Measurements from ENCODE around the gene AGBL3.
"Not testable (repeated sequence)": the region's sequence is repeated elsewhere in the genome, so short reads cannot be mapped to it uniquely, and the experiment has no call there.

Gene AGBL3

DNA sequence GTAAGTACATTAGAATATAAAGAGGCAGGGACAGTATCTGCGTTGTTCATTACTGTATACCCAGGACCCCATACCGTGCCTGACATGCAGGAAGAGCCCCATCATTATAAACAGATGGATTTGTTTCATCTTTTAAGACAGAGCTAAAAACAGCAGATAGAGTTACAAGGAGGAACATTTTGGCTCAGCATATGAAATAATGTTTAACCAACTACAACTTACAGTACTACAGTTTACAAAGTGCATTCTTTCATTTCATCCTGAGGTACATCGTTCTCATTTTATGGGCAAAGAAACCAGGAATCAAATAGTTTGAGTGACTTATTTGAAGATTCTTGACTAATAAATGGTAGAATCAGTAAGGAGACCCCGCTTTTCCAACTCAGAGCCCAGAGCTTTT, 38.1 kb upstream of the AGBL3 start:
- Mint-ChIP-seq H3K27me3 (peaks cover 6% of the 10 kb centered on the region), H3K4me1 (peaks cover 3% of the 10 kb centered on the region), H3K27ac (no peak overlapping the region), H3K36me3 (peaks cover 2% of the 10 kb centered on the region), H3K4me3 (no peak overlapping the region), H3K9me3 (no peaks in the 10 kb centered on the region)
- ATAC-seq (ENCODE audit: low read depth), result no peak
- DNase-seq (ENCODE audit: low spot score in 2 of 2), result no peak

GRCh38 chr7:134948736-134949135, 37.6 kb upstream of the AGBL3 start:
- no peak for DNase-seq (ENCODE audit: low spot score in 2 of 2)
- no peak for ATAC-seq (ENCODE audit: low read depth)
- Mint-ChIP-seq H3K36me3 (peaks cover 2% of the 10 kb centered on the region), H3K27me3 (peaks cover 6% of the 10 kb centered on the region), H3K27ac (no peak overlapping the region), H3K4me3 (no peak overlapping the region), H3K9me3 (no peaks in the 10 kb centered on the region), H3K4me1 (peaks cover 2% of the 10 kb centered on the region)

DNA sequence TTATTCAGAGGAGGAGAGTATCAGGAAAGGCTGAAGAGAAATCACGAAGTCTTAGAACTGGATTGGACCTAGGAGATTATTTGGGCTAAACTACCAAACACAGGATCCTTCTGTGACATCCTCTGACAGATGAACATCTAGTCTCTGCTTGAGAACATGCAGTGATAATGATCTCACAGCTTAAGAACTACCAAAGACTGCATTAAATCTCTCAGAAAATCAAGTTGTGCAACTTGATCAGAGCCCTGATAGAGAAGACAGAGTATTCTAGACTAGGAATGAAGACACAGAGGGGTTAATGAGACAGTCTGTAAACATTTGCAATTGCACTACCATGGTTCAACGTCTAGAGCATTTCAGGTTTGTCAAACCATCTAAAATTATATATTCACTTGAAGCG, 37.1 kb upstream of the AGBL3 start:
- Mint-ChIP-seq H3K27ac (no peak overlapping the region), H3K9me3 (no peaks in the 10 kb centered on the region), H3K4me3 (no peak overlapping the region), H3K4me1 (no peaks in the 10 kb centered on the region), H3K36me3 (peaks cover 2% of the 10 kb centered on the region), H3K27me3 (peaks cover 6% of the 10 kb centered on the region)
- ATAC-seq (ENCODE audit: low read depth), result no peak
- DNase-seq (ENCODE audit: low spot score in 2 of 2), result no peak

GRCh38 chr7:134954197-134955082, 31.9 kb upstream of the AGBL3 start:
- H3K27me3 Mint-ChIP-seq, result no peaks in the 10 kb centered on the region
- no peak overlapping the region for H3K27ac Mint-ChIP-seq
- ATAC-seq (ENCODE audit: low read depth) (no peak), DNase-seq (ENCODE audit: low spot score in 2 of 2) (peak in 1 of 2 donors; percentile 23)
- no peaks in the 10 kb centered on the region for H3K9me3 Mint-ChIP-seq
- H3K4me3 Mint-ChIP-seq, result no peak overlapping the region
- H3K36me3 Mint-ChIP-seq, result peaks cover 2% of the 10 kb centered on the region
- H3K4me1 Mint-ChIP-seq, result no peaks in the 10 kb centered on the region

GRCh38 chr7:134957005-134957404, 29.3 kb upstream of the AGBL3 start:
- Mint-ChIP-seq H3K27me3 (no peaks in the 10 kb centered on the region), H3K27ac (no peak overlapping the region), H3K4me1 (no peaks in the 10 kb centered on the region), H3K9me3 (no peaks in the 10 kb centered on the region), H3K4me3 (no peak overlapping the region), H3K36me3 (no peaks in the 10 kb centered on the region)
- ATAC-seq (ENCODE audit: low read depth), result no peak
- no peak for DNase-seq (ENCODE audit: low spot score in 2 of 2)

DNA sequence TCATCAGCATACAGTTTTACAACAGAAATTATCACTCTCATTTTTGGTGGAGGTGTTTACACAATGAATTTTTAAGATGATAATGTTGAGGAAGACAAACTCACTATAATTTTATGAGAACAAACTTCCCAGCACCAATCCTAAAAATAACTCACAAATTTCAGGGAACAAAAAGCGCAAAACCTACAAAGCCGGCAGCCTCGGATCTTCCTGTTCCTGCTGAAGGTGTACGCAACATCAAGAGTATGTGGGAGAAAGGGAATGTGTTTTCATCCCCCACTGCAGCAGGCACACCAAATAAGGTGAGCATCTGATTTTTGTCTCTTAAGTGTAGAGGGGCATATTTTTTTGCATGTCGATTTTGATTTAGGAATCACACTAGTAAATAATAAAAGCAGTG, 26.5 kb upstream of the AGBL3 start:
- DNase-seq (ENCODE audit: low spot score in 2 of 2) (no peak), ATAC-seq (ENCODE audit: low read depth) (no peak)
- Mint-ChIP-seq H3K36me3 (no peaks in the 10 kb centered on the region), H3K9me3 (no peaks in the 10 kb centered on the region), H3K27ac (no peak overlapping the region), H3K4me1 (no peaks in the 10 kb centered on the region), H3K27me3 (no peaks in the 10 kb centered on the region), H3K4me3 (no peak overlapping the region)

DNA sequence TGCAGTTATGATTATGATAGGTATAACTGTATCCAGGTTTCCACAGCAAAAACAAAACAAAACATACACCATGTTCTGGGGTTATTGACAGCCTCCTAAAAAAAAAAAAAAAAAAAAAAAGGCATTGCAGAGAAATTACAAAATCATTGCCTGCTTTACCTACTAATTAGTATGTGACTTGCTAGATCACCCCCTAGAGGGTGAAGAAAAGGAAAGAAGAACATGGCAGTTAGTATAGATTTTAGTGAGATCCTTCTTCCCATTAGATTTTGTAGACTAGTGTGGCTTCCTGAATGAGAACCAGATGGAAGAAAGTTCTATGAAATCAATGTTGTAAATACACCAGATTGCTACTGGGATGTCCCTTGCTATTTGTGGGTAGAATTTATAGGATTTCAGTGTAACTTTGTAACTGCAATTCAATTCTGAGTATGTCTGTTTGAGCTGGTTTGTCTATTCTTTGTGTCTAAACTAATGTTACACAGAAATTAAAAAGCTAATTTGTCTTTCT, 24.0 kb upstream of the AGBL3 start:
- ATAC-seq (ENCODE audit: low read depth) (no peak), DNase-seq (ENCODE audit: low spot score in 2 of 2) (no peak)
- Mint-ChIP-seq H3K4me3 (no peak overlapping the region), H3K27me3 (no peaks in the 10 kb centered on the region), H3K4me1 (no peaks in the 10 kb centered on the region), H3K9me3 (no peaks in the 10 kb centered on the region), H3K36me3 (no peaks in the 10 kb centered on the region), H3K27ac (no peak overlapping the region)

- DNase-seq (ENCODE audit: low spot score in 2 of 2), result no peak
- Mint-ChIP-seq H3K9me3 (no peaks in the 10 kb centered on the region), H3K4me1 (no peaks in the 10 kb centered on the region), H3K4me3 (no peak overlapping the region), H3K27ac (no peak overlapping the region), H3K27me3 (no peaks in the 10 kb centered on the region), H3K36me3 (no peaks in the 10 kb centered on the region)
- no peak for ATAC-seq (ENCODE audit: low read depth)
Observed at GRCh38 chr7:134963036-134963435, 23.3 kb upstream of the AGBL3 start.

GRCh38 chr7:134966691-134967090, 19.6 kb upstream of the AGBL3 start:
- Mint-ChIP-seq H3K9me3 (no peaks in the 10 kb centered on the region), H3K27ac (no peak overlapping the region), H3K27me3 (no peaks in the 10 kb centered on the region), H3K36me3 (no peaks in the 10 kb centered on the region), H3K4me1 (no peaks in the 10 kb centered on the region), H3K4me3 (no peak overlapping the region)
- DNase-seq (ENCODE audit: low spot score in 2 of 2), result no peak
- ATAC-seq (ENCODE audit: low read depth), result no peak

DNA sequence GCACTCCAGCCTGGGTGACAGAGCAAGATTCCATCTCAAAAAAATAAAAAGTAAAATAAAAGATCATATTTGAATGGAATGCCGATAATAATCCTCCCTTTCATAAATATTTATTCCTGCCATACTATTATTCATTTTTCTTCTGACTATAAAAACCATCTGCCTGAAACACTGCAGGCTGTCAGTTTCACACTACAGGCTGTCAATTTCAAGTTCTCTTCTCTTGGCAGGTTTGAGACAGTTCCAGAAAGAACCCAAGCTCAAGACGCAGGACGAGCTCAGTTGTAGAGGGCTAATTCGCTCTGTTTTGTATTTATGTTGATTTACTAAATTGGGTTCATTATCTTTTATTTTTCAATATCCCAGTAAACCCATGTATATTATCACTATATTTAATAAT, 18.2 kb upstream of the AGBL3 start:
- Mint-ChIP-seq H3K4me3 (no peak overlapping the region), H3K27ac (no peak overlapping the region), H3K36me3 (no peaks in the 10 kb centered on the region), H3K9me3 (no peaks in the 10 kb centered on the region), H3K27me3 (peaks cover 4% of the 10 kb centered on the region), H3K4me1 (no peaks in the 10 kb centered on the region)
- DNase-seq (ENCODE audit: low spot score in 2 of 2) (no peak), ATAC-seq (ENCODE audit: low read depth) (no peak)

- H3K4me1 Mint-ChIP-seq; DNase-seq (ENCODE audit: low spot score in 2 of 2); H3K27me3 Mint-ChIP-seq; H3K9me3 Mint-ChIP-seq; H3K4me3 Mint-ChIP-seq; H3K27ac Mint-ChIP-seq; H3K36me3 Mint-ChIP-seq; ATAC-seq (ENCODE audit: low read depth): not testable (repeated sequence)
Observed at GRCh38 chr7:134981645-134982044, 4.7 kb upstream of the AGBL3 start.

- Mint-ChIP-seq H3K9me3 (no peaks in the 10 kb centered on the region), H3K27me3 (no peaks in the 10 kb centered on the region), H3K27ac (peak overlapping the region; percentile 99), H3K4me1 (peaks cover 28% of the 10 kb centered on the region), H3K4me3 (peak overlapping the region; percentile 100), H3K36me3 (peaks cover 3% of the 10 kb centered on the region)
- no peak for DNase-seq (ENCODE audit: low spot score in 2 of 2)
- ATAC-seq (ENCODE audit: low read depth), result peak; percentile 65
Observed at GRCh38 chr7:134985894-134986362, 380 bp upstream of the AGBL3 start.

GRCh38 chr7:134988161-134988560, 1.9 kb downstream of the AGBL3 start:
- Mint-ChIP-seq H3K36me3 (peaks cover 5% of the 10 kb centered on the region), H3K4me3 (no peak overlapping the region), H3K9me3 (no peaks in the 10 kb centered on the region), H3K4me1 (peaks cover 42% of the 10 kb centered on the region), H3K27ac (no peak overlapping the region), H3K27me3 (no peaks in the 10 kb centered on the region)
- ATAC-seq (ENCODE audit: low read depth), result no peak
- DNase-seq (ENCODE audit: low spot score in 2 of 2), result no peak

GRCh38 chr7:134991469-134992339, 5.4 kb downstream of the AGBL3 start:
- no peak for ATAC-seq (ENCODE audit: low read depth)
- Mint-ChIP-seq H3K4me3 (no peak overlapping the region), H3K36me3 (peaks cover 16% of the 10 kb centered on the region), H3K27ac (peak overlapping the region; percentile 67), H3K4me1 (peaks cover 36% of the 10 kb centered on the region), H3K9me3 (no peaks in the 10 kb centered on the region), H3K27me3 (no peaks in the 10 kb centered on the region)
- DNase-seq (ENCODE audit: low spot score in 2 of 2), result no peak
